Caco-2 (cell line): Measurements from ENCODE around the gene WDR49. TPM values are rescaled to one million over a fixed set of nuclear protein-coding genes. Genes with fewer than 3 reads are reported as not detected.

ENCODE experiments used
- BruUV-seq: library from RNA; stranded (reverse); fragments of 400-500 nt; replicated peaks from 2 replicates; lab custom pipeline; 2021; lab: Mats Ljungman, UMichigan
- CTCF ChIA-PET: fragments of 300-600 bp; sonication (Branson Sonifier 250); formaldehyde crosslinking; loops from one replicate; lab custom pipeline; 2022; ENCODE audit warnings: antibody characterized with exemption; lab: Charles Lee
- POLR2A ChIA-PET: fragments of 300-600 bp; sonication (Branson Sonifier 250); formaldehyde crosslinking; loops from one replicate; lab custom pipeline; 2022; ENCODE audit warnings: antibody characterized with exemption; lab: Charles Lee
- DNase-seq, 2 experiments: peaks; one replicate each; pipeline versions ENCODE4 v3.0.0 to v3.0.0-alpha.2; 2020 to 2022
- H3K27me3 ChIP-seq: replicated peaks from 2 replicates; pipeline ENCODE4 v1.6.0; 2011; ENCODE audit warnings: low read length; ENCODE audit not compliant: control insufficient read depth, insufficient read depth
- H3K36me3 ChIP-seq: 2 replicates; pipeline ENCODE4 v1.5.1; 2011; ENCODE audit warnings: low read length; ENCODE audit not compliant: control insufficient read depth, insufficient read depth
- H3K4me1 ChIP-seq: fragments of 250-450 bp; sonication (Bioruptor Pico); 2 replicates; pipeline ENCODE4 v1.5.1; 2020; ENCODE audit warnings: mild to moderate bottlenecking
- H3K4me3 ChIP-seq: 2 replicates; pipeline ENCODE4 v1.5.1; 2011; ENCODE audit warnings: low read depth, mild to moderate bottlenecking, control low read depth, low read length
- H3K9me3 ChIP-seq: fragments of 250-450 bp; sonication (Bioruptor Pico); 2 replicates; pipeline ENCODE4 v1.5.1; 2020; ENCODE audit warnings: mild to moderate bottlenecking, moderate library complexity
- H3K27ac Mint-ChIP-seq: one replicate; pipeline ENCODE4 v1.8.0; 2022; ENCODE audit warnings: mixed read lengths; ENCODE audit not compliant: unreplicated experiment
- H3K27me3 Mint-ChIP-seq: one replicate; pipeline ENCODE4 v1.8.0; 2022; ENCODE audit warnings: mixed read lengths; ENCODE audit not compliant: insufficient read depth, unreplicated experiment
- H3K36me3 Mint-ChIP-seq: one replicate; pipeline ENCODE4 v1.8.0; 2022; ENCODE audit warnings: mild to moderate bottlenecking, mixed read lengths; ENCODE audit not compliant: insufficient read depth, unreplicated experiment
- H3K4me1 Mint-ChIP-seq: one replicate; pipeline ENCODE4 v1.8.0; 2022; ENCODE audit warnings: low read depth, mixed read lengths; ENCODE audit not compliant: unreplicated experiment
- H3K4me3 Mint-ChIP-seq: one replicate; pipeline ENCODE4 v1.8.0; 2022; ENCODE audit warnings: mild to moderate bottlenecking, moderate library complexity, mixed read lengths; ENCODE audit not compliant: unreplicated experiment
- H3K9me3 Mint-ChIP-seq: one replicate; pipeline ENCODE4 v1.8.0; 2022; ENCODE audit warnings: mixed read lengths; ENCODE audit not compliant: unreplicated experiment
- CTCF ChIP-seq, 2 experiments: fragments of 200-600 bp in 1 of 2; IDR thresholded peaks; 1 replicate in 1 of 2; 2 replicates in 1 of 2; pipeline versions ENCODE4 v1.5.1 to v1.8.0; 2011 to 2022; ENCODE audit warnings: antibody characterized with exemption in 1 of 2, control low read depth in 1 of 2, inconsistent platforms in 1 of 2, low read depth in 1 of 2, low read length in 1 of 2, mild to moderate bottlenecking in 1 of 2, moderate library complexity in 1 of 2; ENCODE audit not compliant: insufficient read depth in 1 of 2, severe bottlenecking in 1 of 2, unreplicated experiment in 1 of 2
- intact Hi-C: fragments of 100-400 bp; cut with micrococcal nuclease; formaldehyde crosslinking; loops from one replicate; pipeline ENCODE4 v1.10.0; 2022; ENCODE audit not compliant: unreplicated experiment
- total RNA-seq: library from RNA; stranded (reverse); gene quantifications from 2 replicates; pipeline ENCODE4 v1.2.3, GENCODE V29; 2022

WDR49 gene
- total RNA-seq, 1 experiment from 2014 or later: 0.32 TPM

- BruUV-seq: no TSS peak
- TF ChIP-seq CTCF (IDR thresholded peaks at IDR 0.05; ENCODE audit: insufficient read depth in 1 of 2, low read depth in 1 of 2, low read length in 1 of 2, severe bottlenecking in 1 of 2, unreplicated experiment in 1 of 2): no peak
- peaks cover 3% of the 10 kb centered on the region for H3K27me3 Mint-ChIP-seq
- no peak overlapping the region for H3K4me3 Mint-ChIP-seq
- H3K9me3 Mint-ChIP-seq: no peaks in the 10 kb centered on the region
- intact Hi-C loops: no loop called here
- H3K27ac Mint-ChIP-seq: no peak overlapping the region
- ChIA-PET CTCF (no interaction called here), POLR2A (no interaction called here)
- H3K36me3 Mint-ChIP-seq: no peaks in the 10 kb centered on the region
- no peak overlapping the region for H3K4me3 ChIP-seq
- H3K4me1 ChIP-seq: no peaks in the 10 kb centered on the region
- no peaks in the 10 kb centered on the region for H3K27me3 ChIP-seq
- no peaks in the 10 kb centered on the region for H3K4me1 Mint-ChIP-seq
- DNase-seq: no peak
- no peaks in the 10 kb centered on the region for H3K9me3 ChIP-seq
- no peaks in the 10 kb centered on the region for H3K36me3 ChIP-seq
Observed at GRCh38 chr3:167453815-167454214, 199.9 kb downstream of the WDR49 start.

- ChIA-PET POLR2A (no interaction called here), CTCF (no interaction called here)
- H3K9me3 ChIP-seq: no peaks in the 10 kb centered on the region
- Mint-ChIP-seq H3K9me3 (no peaks in the 10 kb centered on the region), H3K27me3 (peaks cover 3% of the 10 kb centered on the region), H3K4me3 (no peak overlapping the region), H3K4me1 (no peaks in the 10 kb centered on the region), H3K27ac (no peak overlapping the region), H3K36me3 (no peaks in the 10 kb centered on the region)
- intact Hi-C loops: no loop called here
- no peaks in the 10 kb centered on the region for H3K27me3 ChIP-seq
- DNase-seq: no peak
- H3K4me3 ChIP-seq: no peak overlapping the region
- H3K36me3 ChIP-seq: no peaks in the 10 kb centered on the region
- no TSS peak for BruUV-seq
- H3K4me1 ChIP-seq: no peaks in the 10 kb centered on the region
- no peak for TF ChIP-seq CTCF (IDR thresholded peaks at IDR 0.05; ENCODE audit: insufficient read depth in 1 of 2, low read depth in 1 of 2, low read length in 1 of 2, severe bottlenecking in 1 of 2, unreplicated experiment in 1 of 2)
Observed at GRCh38 chr3:167451282-167451681, 202.5 kb downstream of the WDR49 start.

GRCh38 chr3:167450675-167451074 lies 203.1 kb downstream of the WDR49 start:
- H3K27me3 Mint-ChIP-seq: peaks cover 3% of the 10 kb centered on the region
- no peaks in the 10 kb centered on the region for H3K9me3 ChIP-seq
- no peaks in the 10 kb centered on the region for H3K4me1 Mint-ChIP-seq
- no peaks in the 10 kb centered on the region for H3K9me3 Mint-ChIP-seq
- DNase-seq: no peak
- no peaks in the 10 kb centered on the region for H3K36me3 ChIP-seq
- H3K4me3 Mint-ChIP-seq: no peak overlapping the region
- no peak for TF ChIP-seq CTCF (IDR thresholded peaks at IDR 0.05; ENCODE audit: insufficient read depth in 1 of 2, low read depth in 1 of 2, low read length in 1 of 2, severe bottlenecking in 1 of 2, unreplicated experiment in 1 of 2)
- no peak overlapping the region for H3K27ac Mint-ChIP-seq
- CTCF ChIA-PET: no interaction called here
- no peak overlapping the region for H3K4me3 ChIP-seq
- BruUV-seq: no TSS peak
- no peaks in the 10 kb centered on the region for H3K27me3 ChIP-seq
- H3K4me1 ChIP-seq: no peaks in the 10 kb centered on the region
- intact Hi-C loops: no loop called here
- H3K36me3 Mint-ChIP-seq: no peaks in the 10 kb centered on the region
- POLR2A ChIA-PET: no interaction called here
